Stomach (tissue), 9 donors: Measurements from ENCODE around the gene TANC1. TPM values are rescaled to one million over a fixed set of nuclear protein-coding genes. Genes with fewer than 3 reads are reported as not detected.

Experiments used
- DNase-seq, 2 donors: peaks; one replicate each; pipeline versions ENCODE4 v3.0.0 to v3.0.0-alpha.2; 2013 to 2019
- H3K27ac ChIP-seq, 5 donors: fragments of 200-600 bp in 4 of 5; sonication (generic) in 4 of 5; one replicate each; pipeline ENCODE4 v1.5.1; 2013 to 2019; ENCODE audit warnings: mild to moderate bottlenecking in 1 of 5, moderate library complexity in 1 of 5
- H3K27me3 ChIP-seq, 3 donors: fragments of 200-600 bp; sonication (generic); one replicate each; pipeline ENCODE4 v1.5.1; 2017 to 2019; ENCODE audit warnings: mixed run types in 1 of 3
- H3K36me3 ChIP-seq, 4 donors: fragments of 200-600 bp; sonication (generic); 1 replicate in 3 of 4; 2 replicates in 1 of 4; pipeline ENCODE4 v1.5.1; 2016 to 2019
- H3K4me1 ChIP-seq, 4 donors: fragments of 200-600 bp; sonication (generic); one replicate each; pipeline ENCODE4 v1.5.1; 2016 to 2019
- H3K4me3 ChIP-seq, 4 donors: fragments of 200-600 bp; sonication (generic) in 3 of 4; one replicate each; pipeline ENCODE4 v1.5.1; 2016 to 2019; ENCODE audit warnings: mild to moderate bottlenecking in 1 of 4
- H3K9me3 ChIP-seq, 4 donors: fragments of 200-600 bp; sonication (generic); one replicate each; pipeline ENCODE4 v1.5.1; 2016 to 2019
- EP300 ChIP-seq: sonication (generic); formaldehyde crosslinking; IDR thresholded peaks from one replicate; pipeline ENCODE4 v1.6.1; 2017; ENCODE audit warnings: antibody characterized with exemption
- POLR2A ChIP-seq, 4 donors: fragments of 450-650 bp; IDR thresholded peaks; one replicate each; pipeline ENCODE4 v1.6.1; 2016; ENCODE audit warnings: antibody characterized with exemption in 4 of 4, control low read depth in 2 of 4, mild to moderate bottlenecking in 1 of 4, moderate library complexity in 1 of 4
- POLR2AphosphoS5 ChIP-seq, 3 donors: sonication (generic); formaldehyde crosslinking; IDR thresholded peaks; one replicate each; pipeline ENCODE4 v1.6.1; 2016; ENCODE audit warnings: antibody characterized with exemption in 3 of 3
- WGBS, 5 donors: extraction: QIAGEN DNeasy Blood & Tissue Kit in 3 of 5; methylation state at CpG; one replicate each; pipeline versions ENCODE4 v1.1.5 to v1.1.7; 2013 to 2018; 5-methylcytosine and 5-hydroxymethylcytosine counted together
- intact Hi-C: fragments of 100-400 bp; cut with DNase I; formaldehyde crosslinking; loops from one replicate; pipeline ENCODE4 v1.15.1; 2023; ENCODE audit warnings: low total_unique reads
- polyA plus RNA-seq, 3 donors: library from polyadenylated mRNA; stranded (reverse); fragments of 200-250 nt; gene quantifications; one replicate each; pipeline ENCODE4 v1.2.3, GENCODE V29; 2013
- total RNA-seq, 5 donors: library from RNA; depleted of rRNA; stranded (reverse); fragments of >200 nt; gene quantifications; one replicate each; pipeline versions ENCODE4 v1.1.0 to v1.2.3, GENCODE V29; 2014 to 2016
- TF ChIP-seq, protein P1 (sequence below), 7 experiments: fragments of 450-650 bp in 4 of 7; fragments of 200-600 bp in 3 of 7; sonication (generic) in 3 of 7; IDR thresholded peaks; one replicate each; pipeline ENCODE4 v1.5.1; 2016 to 2019; ENCODE audit warnings: antibody characterized with exemption in 7 of 7, control low read depth in 2 of 7, mild to moderate bottlenecking in 1 of 7
- donor health status: healthy with polysubstance abuse.
- donor health status: Bipolar disorder and iron deficiency.
- donor health status: healthy.

Gene TANC1
- total and polyA plus RNA-seq, 8 donors = 4.9 to 59.7 (median 37.7) TPM

DNA sequence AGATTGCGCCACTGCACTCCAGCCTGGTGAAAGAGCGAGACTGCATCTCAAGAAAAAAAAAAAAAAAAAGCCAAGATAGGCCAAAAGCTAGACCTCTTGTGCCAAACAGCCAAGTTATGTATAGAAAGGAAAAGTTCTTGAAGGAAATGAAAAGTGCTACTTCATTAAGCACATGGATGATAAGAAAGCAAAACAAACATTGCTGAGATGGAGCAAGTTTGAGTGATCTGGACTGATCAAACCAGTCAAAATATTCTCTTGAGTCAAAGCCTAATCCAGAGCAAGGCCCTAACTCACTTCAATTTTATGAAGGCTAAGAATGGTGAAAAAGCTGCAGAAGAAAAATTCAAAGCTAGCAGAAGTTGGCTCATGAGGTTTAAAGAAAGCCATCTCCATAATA lies 28.1 kb upstream of the TANC1 start:
- WGBS, 5 donors = 26 to 81% (median 35%) methylated on average over 2 of the region's 2 CpGs
- H3K36me3 ChIP-seq = no peaks in the 10 kb centered on the region
- H3K27me3 ChIP-seq = no peaks in the 10 kb centered on the region
- intact Hi-C loops = no loop called here
- TF ChIP-seq, protein P1, sequence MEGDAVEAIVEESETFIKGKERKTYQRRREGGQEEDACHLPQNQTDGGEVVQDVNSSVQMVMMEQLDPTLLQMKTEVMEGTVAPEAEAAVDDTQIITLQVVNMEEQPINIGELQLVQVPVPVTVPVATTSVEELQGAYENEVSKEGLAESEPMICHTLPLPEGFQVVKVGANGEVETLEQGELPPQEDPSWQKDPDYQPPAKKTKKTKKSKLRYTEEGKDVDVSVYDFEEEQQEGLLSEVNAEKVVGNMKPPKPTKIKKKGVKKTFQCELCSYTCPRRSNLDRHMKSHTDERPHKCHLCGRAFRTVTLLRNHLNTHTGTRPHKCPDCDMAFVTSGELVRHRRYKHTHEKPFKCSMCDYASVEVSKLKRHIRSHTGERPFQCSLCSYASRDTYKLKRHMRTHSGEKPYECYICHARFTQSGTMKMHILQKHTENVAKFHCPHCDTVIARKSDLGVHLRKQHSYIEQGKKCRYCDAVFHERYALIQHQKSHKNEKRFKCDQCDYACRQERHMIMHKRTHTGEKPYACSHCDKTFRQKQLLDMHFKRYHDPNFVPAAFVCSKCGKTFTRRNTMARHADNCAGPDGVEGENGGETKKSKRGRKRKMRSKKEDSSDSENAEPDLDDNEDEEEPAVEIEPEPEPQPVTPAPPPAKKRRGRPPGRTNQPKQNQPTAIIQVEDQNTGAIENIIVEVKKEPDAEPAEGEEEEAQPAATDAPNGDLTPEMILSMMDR (IDR thresholded peaks at IDR 0.05) = peak in 1 of 7 experiments; percentile 8
- TF ChIP-seq POLR2AphosphoS5 (IDR thresholded peaks at IDR 0.05) = no peak
- no peak for DNase-seq
- peaks cover 0 to 4% (median 0%) of the 10 kb centered on the region in 4 donors for H3K9me3 ChIP-seq
- no peak overlapping the region for H3K27ac ChIP-seq
- no peak overlapping the region for H3K4me3 ChIP-seq
- peaks cover 0 to 7% (median 0%) of the 10 kb centered on the region in 4 donors for H3K4me1 ChIP-seq

DNA sequence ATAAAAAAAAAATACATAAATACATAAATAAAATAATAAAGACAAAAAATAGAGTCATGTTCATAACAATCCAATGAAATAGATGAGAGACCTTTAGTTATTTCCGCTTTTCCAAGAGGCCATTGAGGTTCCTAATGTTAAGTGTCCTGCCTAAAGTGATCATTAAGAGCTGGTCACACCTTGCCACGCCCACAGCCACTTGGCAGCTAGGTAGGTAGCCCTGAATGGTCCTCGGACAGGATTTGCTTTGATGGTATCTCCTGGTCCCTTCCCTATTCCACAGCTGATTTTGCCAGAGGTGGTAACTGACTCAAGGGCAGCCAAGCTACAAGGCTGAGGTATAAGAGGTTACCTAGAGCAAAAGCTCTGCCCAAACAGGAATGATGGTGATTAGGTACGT lies 24.5 kb upstream of the TANC1 start:
- H3K4me1 ChIP-seq = peaks cover 0 to 7% (median 0%) of the 10 kb centered on the region in 4 donors
- no peaks in the 10 kb centered on the region for H3K36me3 ChIP-seq
- TF ChIP-seq POLR2A (IDR thresholded peaks at IDR 0.05) (no peak), EP300 (no peak), POLR2AphosphoS5 (IDR thresholded peaks at IDR 0.05) (no peak)
- TF ChIP-seq, protein P1 (IDR thresholded peaks at IDR 0.05) = no peak
- no peak overlapping the region for H3K27ac ChIP-seq
- H3K9me3 ChIP-seq = no peaks in the 10 kb centered on the region
- H3K27me3 ChIP-seq = no peaks in the 10 kb centered on the region
- H3K4me3 ChIP-seq = no peak overlapping the region
- no peak for DNase-seq
- 75 to 90% (median 85%) methylated on average over 4 of the region's 4 CpGs for WGBS, 5 donors
- intact Hi-C loops = no loop called here

DNA sequence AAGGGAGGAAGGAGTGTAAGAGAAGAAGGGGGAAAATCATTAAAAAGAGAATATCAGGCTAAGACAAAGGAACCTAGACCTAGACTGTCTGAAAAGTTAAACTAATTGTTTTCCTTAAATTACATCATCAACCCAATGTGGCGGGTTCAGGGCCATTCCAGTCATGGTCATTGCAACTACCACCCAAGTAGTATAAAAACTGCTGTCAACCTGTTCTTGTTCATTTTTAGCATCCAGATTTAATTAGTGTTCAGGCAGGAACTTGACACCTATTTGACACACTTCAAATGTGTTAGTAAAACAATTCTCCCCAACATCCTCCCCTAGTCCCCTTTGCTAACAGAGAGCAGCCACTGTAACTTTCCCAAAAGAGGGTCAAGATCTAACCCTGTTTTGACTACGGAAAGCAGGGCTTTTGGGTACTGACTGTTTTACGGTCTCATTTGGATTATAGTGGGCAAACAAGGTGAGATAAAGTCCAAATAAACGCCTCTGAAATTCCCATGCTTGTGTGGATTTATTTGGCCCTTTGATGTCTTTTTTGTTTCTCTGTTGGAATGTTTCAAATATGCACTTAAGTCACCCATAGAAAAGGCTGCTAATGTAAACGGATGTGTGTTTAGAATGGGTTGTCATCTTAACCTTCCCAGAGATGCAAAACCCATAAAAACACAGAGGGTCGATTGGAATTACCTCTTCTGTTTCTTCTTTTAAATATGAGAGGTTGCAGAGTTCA lies 19.3 kb upstream of the TANC1 start:
- intact Hi-C loops = no loop called here
- H3K36me3 ChIP-seq = no peaks in the 10 kb centered on the region
- TF ChIP-seq POLR2A (IDR thresholded peaks at IDR 0.05) = no peak
- no peak for TF ChIP-seq EP300
- TF ChIP-seq, protein P1 (IDR thresholded peaks at IDR 0.05) = no peak
- TF ChIP-seq POLR2AphosphoS5 (IDR thresholded peaks at IDR 0.05) = no peak
- H3K4me3 ChIP-seq = no peak overlapping the region
- H3K9me3 ChIP-seq = no peaks in the 10 kb centered on the region
- H3K27me3 ChIP-seq = no peaks in the 10 kb centered on the region
- DNase-seq = no peak
- H3K4me1 ChIP-seq = peaks cover 9 to 12% (median 10%) of the 10 kb centered on the region in 4 donors
- 54 to 67% (median 57%) methylated on average over 6 of the region's 6 CpGs for WGBS, 5 donors
- no peak overlapping the region for H3K27ac ChIP-seq

DNA sequence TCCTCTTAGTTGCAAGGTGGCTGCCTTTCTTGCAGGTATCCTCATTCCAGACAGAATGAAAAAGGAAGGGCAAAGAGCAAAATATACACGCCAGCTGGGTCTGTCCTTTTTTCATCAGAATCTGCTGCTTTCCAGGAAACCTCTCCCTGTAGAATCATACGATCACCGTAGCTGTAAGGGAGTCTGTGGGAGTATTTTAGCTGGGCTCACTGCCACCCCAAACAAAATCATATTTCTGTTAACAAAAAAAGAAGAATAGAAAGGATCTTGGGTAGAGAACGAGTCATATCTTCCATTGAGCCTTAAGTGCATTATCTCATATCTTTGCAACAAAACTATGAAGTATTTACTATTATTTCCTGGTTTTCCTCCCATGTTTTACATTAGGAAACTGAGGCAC lies 15.0 kb upstream of the TANC1 start:
- TF ChIP-seq POLR2A (IDR thresholded peaks at IDR 0.05) = no peak
- TF ChIP-seq EP300 = no peak
- TF ChIP-seq, protein P1 (IDR thresholded peaks at IDR 0.05) = no peak
- no peak for TF ChIP-seq POLR2AphosphoS5 (IDR thresholded peaks at IDR 0.05)
- Histone ChIP-seq H3K27ac (peak overlapping the region in 3 of 5 donors; percentile 22 to 71 (median 66)), H3K27me3 (no peaks in the 10 kb centered on the region), H3K4me1 (peaks cover 9 to 20% (median 18%) of the 10 kb centered on the region in 4 donors), H3K9me3 (no peaks in the 10 kb centered on the region), H3K4me3 (no peak overlapping the region), H3K36me3 (no peaks in the 10 kb centered on the region)
- DNase-seq = peak in 1 of 2 donors; percentile 72
- 24 to 40% (median 33%) methylated on average over 4 of the region's 4 CpGs for WGBS, 5 donors
- intact Hi-C loops = no loop called here
